HG03558 (cell line): Measurements from ENCODE around the gene PASK.
A peak's percentile ranks its signal among the peaks of the same experiment; 100 is the strongest.
"Not testable (repeated sequence)": the region's sequence is repeated elsewhere in the genome, so short reads cannot be mapped to it uniquely, and the experiment has no call there.

Experiments used
- ATAC-seq: cut with Tn5 transposase; IDR thresholded peaks from one replicate; pipeline ENCODE4 v1.9.1; 2021; ENCODE audit warnings: moderate number of reproducible peaks; ENCODE audit not compliant: unreplicated experiment; ENCODE audit errors: extremely low read depth

The PASK gene

GRCh38 chr2:241148891-241149674, at the start of gene PASK:
TSS of gene PASK (minus strand) at chr2:241149472. CDS start at chr2:241143032, 6,440 bp downstream.
- ATAC-seq, result peak; percentile 38

- no peak for ATAC-seq
Observed at GRCh38 chr2:241198381-241199279, 49.4 kb upstream of the PASK start.

DNA sequence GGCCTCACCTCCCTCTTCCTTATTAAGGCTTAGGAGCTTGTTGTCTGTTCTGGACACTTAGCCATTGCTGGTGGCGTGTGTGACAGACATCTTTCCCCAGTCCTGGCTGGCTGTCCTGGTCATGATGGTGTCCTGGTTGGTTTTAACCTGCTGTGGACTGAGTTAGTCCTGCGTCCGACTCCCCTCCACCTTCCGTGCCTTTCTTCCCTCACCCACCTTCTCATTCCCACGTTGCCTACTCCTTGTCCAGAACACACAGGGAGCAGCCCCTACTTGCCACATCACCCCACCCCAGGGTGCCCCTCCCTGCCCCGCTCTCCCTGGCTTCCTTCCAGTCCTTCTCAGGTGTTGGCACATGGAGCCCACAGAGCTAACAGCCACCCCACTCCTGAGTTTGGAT, 48.7 kb upstream of the PASK start:
- ATAC-seq, result no peak

GRCh38 chr2:241197246-241197645, 48.0 kb upstream of the PASK start:
- not testable (repeated sequence) for ATAC-seq

DNA sequence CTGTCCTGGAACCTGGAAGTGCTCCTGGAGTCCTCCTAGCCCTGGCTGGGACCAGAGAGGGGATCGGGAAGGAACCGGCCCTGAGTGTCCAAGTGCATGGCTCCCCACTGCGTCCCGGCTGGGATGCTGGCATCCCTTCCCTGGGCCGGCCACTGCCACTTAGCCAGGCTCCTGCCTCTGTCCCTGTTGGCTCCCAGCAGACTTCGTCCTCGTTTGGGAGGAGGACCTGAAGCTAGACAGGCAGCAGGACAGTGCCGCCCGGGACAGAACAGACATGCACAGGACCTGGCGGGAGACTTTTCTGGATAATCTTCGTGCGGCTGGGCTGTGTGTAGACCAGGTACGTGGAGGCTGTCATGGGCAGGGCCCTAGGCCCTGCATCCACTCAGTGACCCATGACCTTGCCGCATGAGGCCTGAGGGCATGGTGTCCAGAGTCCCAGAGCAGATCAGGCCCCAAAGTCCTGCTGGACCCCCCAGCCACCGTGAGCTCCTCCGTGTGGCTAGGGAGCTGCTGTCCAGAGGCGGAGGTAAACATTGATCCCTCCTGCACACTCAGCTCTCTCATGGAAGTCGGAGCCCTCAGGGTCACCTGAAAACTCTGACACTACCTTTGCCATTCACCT, 46.3 kb upstream of the PASK start:
- no peak for ATAC-seq

DNA sequence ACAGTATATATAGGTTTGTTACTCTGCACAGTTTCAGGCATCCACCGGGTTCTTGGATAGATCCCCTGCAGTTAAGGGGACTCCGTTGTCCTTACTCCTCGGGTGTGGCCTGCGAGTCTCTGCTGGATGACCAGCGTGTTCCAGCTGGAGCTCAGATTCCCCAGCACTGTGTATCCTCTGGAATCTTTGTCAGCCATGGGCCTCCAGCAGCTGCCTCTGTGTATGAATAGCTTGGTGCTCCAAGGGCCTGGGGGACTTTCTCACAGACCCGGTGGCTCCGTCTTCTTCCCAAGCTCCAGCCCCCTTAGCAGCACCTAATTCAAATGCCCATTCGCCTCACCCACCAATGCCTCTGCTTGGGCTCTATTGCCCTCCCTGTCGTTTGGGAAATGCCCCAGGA, 45.5 kb upstream of the PASK start:
- ATAC-seq, result no peak

DNA sequence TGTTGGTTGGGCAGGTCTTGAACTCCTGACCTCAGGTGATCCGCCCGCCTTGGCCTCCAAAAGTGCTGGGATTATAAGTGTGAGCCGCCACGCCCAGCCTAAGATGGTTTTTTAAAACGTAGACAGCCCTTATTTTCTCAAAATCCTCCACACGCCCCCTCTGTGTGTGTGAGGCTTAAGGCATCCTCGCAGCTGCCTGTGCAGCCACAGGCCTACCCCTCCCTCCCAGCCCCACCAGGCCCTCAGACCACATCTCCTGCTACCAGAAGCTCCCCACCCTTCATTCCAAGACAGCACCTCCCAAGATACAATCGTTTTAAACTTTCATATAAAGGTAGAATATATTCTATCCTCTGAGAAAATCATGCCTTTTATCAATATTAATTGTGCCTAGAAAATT, 44.0 kb upstream of the PASK start:
- no peak for ATAC-seq

- ATAC-seq, result no peak
Observed at GRCh38 chr2:241191081-241191480, 41.8 kb upstream of the PASK start.

- ATAC-seq, result no peak
Observed at GRCh38 chr2:241190291-241190981, 41.2 kb upstream of the PASK start.

GRCh38 chr2:241189856-241190201, 40.6 kb upstream of the PASK start:
- no peak for ATAC-seq

DNA sequence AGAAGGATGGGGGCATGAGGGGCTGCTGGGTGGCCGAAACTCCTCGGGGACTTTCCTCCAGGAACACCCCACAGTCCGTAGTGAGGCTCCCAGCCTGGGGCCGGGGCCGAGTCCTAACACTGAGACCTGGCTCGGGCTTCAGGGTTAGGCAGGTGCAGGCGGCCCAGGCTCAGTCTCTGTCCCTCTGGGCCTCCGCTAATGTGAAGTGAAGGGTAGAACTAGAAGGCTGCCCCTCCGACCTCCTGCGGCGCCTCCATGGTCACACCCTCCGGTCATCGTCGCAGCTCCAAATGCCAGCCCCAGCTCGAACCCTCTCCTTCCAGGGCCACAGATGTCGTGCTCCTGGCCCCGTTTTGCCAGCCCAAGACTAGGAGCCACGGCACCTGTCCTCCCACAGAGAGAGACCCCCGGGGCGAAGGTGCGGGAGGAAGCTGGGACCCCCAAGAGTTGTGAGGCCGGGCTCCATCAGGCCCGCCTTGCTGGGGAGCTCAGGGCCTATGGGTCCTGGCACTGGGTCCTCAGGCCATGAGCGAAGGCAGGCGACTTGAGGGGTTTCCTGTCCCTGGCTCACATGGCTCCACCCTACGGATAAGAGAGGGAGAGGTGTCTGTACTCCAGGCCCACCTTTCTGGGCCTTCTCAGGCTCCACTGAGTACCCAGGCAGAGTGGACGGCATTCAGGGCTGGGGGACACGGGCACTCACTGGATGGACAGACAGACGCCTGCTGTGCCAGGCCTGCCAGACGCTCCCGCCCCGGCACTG, 40.0 kb upstream of the PASK start:
- ATAC-seq, result no peak

DNA sequence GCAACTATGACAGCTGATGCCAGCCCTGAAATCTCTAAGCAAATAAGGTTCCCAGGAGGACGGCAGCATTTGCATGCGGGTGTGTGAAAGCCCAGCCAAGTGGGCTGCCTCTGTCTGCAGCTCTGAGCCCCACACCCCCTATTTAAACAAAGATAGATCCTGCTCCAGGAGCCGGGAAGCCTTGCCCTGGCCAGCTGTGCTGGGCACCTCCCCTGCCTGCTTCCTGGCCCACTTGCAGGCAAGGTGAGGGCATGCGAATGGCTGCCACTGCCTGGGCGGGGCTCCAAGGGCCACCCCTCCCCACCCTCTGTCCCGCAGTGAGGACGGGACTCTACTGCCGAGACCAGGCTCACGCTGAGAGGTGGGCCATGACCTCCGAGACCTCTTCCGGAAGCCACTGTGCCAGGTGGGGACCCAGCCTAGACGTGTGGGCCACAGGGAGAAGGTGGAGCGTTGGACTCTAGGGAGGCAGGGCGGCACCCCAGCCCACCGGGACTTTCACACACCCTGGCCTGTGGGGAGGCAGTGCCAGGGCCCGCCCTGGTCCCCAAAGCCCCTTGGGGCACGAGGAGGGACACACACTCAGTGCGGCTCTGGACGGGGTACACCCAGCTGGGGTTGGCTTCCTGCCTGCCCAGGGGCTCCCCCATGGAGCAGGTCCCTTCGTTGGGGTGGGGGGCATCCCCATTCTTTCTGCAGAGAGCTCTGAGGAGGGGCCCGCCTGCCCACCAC, 39.3 kb upstream of the PASK start, which contains the start of gene ANO7:
ANO7 (plus strand) TSS at position 317 of the 732 bp plus-strand sequence. CDS start 1,387 bp downstream, outside the sequence.
- ATAC-seq, result no peak

DNA sequence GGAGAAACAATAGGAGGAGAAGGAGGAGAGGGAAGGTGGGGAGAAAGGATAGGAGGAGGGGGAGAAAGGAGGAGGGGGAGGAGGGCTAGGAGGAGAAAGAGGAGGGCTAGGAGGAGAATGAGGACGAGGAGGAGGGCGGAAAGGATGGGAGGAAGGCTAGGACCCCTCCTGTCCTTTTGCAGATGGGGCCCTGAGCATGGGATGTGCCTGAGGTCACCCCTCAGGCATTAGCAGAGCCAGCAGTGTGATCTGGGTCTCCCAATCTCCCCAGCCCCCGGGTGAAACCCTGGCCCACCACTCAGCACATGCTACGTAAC, 38.6 kb upstream of the PASK start:
- ATAC-seq, result no peak

DNA sequence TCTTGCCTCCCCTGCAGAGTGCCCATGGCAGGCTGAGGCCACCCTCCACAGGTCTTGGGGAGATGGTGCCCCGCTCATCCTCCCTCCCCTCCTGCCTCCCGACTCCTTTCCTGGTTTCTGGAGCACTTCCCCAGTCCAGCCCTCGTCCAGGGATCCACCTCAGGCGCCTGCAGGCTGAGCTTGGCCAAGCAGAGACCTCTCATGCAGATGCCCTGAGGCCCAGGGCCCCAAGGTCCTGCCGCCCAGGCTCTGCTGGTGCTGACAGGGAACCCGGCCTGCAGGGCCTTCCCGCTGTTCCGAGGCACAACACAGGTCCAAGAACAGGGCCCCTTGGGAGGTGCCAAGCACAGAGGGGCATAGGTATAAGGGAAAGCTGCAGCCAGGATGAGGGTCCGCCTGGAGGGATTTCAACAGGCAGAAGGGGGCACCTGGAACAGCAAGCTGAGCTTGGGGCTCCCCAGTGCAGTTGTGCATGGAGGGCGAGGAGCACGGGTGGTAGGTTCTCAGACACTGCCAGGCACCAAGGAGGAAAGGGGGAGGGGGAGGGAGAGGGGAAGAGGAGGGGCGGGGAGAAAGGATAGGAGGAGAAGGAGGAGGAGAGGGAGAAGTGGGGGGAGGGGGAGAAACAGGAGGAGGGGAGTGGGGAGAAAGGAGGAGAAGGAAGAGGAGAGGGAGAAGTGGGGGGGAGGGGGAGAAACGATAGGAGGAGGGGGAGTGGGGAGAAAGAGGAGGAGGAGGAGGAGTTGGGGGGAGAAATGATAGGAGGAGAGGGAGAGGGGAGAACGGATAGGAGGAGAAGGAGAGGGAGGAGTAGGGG, 38.0 kb upstream of the PASK start:
- ATAC-seq, result no peak

DNA sequence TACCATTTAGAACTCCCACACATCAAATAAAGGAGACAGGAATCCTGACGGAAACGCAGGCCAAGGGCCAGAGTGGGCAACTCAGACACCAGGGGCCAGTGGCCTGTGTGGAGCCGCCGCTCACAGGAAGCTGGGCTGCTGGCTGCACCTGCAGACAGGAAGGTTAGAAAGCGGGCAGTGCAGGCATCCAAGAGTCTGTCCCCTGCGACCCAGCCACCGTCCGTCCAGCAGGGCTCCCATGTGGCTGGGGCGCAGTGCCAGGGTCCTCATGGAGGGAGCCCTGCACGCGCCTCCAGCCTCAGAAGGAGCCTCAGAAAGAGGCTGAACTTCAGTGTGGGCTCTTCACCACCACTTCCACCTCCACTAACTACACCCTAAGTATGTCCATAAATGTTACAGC, 36.7 kb upstream of the PASK start:
- ATAC-seq, result no peak

GRCh38 chr2:241184901-241185300, 35.6 kb upstream of the PASK start:
- no peak for ATAC-seq

GRCh38 chr2:241183221-241183620, 33.9 kb upstream of the PASK start:
- ATAC-seq, result no peak

- no peak for ATAC-seq
Observed at GRCh38 chr2:241182531-241183133, 33.4 kb upstream of the PASK start.
